Liver (tissue), 3 donors: ENCODE data around the gene AQP3.

Experiments used
- ATF3 ChIP-seq: IDR thresholded peaks from 2 replicates; pipeline ENCODE4 v1.6.1; 2016; ENCODE audit warnings: antibody characterized with exemption
- CTCF ChIP-seq: fragments of 150-350 bp; IDR thresholded peaks from 2 replicates; pipeline ENCODE4 v1.5.1; 2017; ENCODE audit warnings: improper control_type of control experiment, low read depth, low read length; ENCODE audit not compliant: missing input control
- EGR1 ChIP-seq, 2 donors: IDR thresholded peaks; 2 replicates each; pipeline ENCODE4 v1.6.1; 2016 to 2018; ENCODE audit warnings: antibody characterized with exemption in 2 of 2, low read depth in 2 of 2
- FOXA1 ChIP-seq: IDR thresholded peaks from 2 replicates; pipeline ENCODE4 v1.6.1; 2016; ENCODE audit warnings: antibody characterized with exemption
- GABPA ChIP-seq, 2 donors: IDR thresholded peaks in 1 of 2; conservative IDR thresholded peaks in 1 of 2; 2 replicates each; pipeline ENCODE4 v1.6.1; 2016; ENCODE audit warnings: antibody characterized with exemption in 2 of 2, mild to moderate bottlenecking in 1 of 2, moderate library complexity in 1 of 2
- JUND ChIP-seq, 2 donors: IDR thresholded peaks; 2 replicates each; pipeline ENCODE4 v1.6.1; 2016; ENCODE audit warnings: antibody characterized with exemption in 2 of 2
- MAX ChIP-seq: IDR thresholded peaks from 2 replicates; pipeline ENCODE4 v1.6.1; 2016; ENCODE audit warnings: antibody characterized with exemption
- RAD21 ChIP-seq, 2 donors: IDR thresholded peaks; 2 replicates each; pipeline ENCODE4 v1.6.1; 2016; ENCODE audit warnings: antibody characterized with exemption in 2 of 2, mild to moderate bottlenecking in 2 of 2
- REST ChIP-seq: IDR thresholded peaks from 2 replicates; pipeline ENCODE4 v1.6.1; 2016; ENCODE audit warnings: antibody characterized with exemption, mild to moderate bottlenecking
- SP1 ChIP-seq: IDR thresholded peaks from 2 replicates; pipeline ENCODE4 v1.6.1; 2018; ENCODE audit warnings: antibody characterized with exemption, mild to moderate bottlenecking
- TAF1 ChIP-seq: conservative IDR thresholded peaks from 2 replicates; pipeline ENCODE4 v1.6.1; 2016; ENCODE audit warnings: antibody characterized with exemption, mild to moderate bottlenecking
- YY1 ChIP-seq: IDR thresholded peaks from 2 replicates; pipeline ENCODE4 v1.6.1; 2016; ENCODE audit warnings: antibody characterized with exemption, mild to moderate bottlenecking
- donor health status: healthy.
- donor health status: healthy.

- TF ChIP-seq CTCF (no peak), REST (no peak), RAD21 (IDR thresholded peaks at IDR 0.05) (no peak), MAX (no peak), TAF1 (no peak), ATF3 (no peak), FOXA1 (no peak), EGR1 (IDR thresholded peaks at IDR 0.05; ENCODE audit: low read depth in 2 of 2) (no peak), GABPA (IDR thresholded peaks at IDR 0.05 in 1 of 2, conservative IDR thresholded peaks at IDR 0.05 in 1 of 2) (no peak), SP1 (no peak), YY1 (no peak), JUND (IDR thresholded peaks at IDR 0.05) (no peak)
These were observed 25.7 kb upstream of the AQP3 start for GRCh38 chr9:33472881-33473615.
